SU-DHL-6 (cell line): ENCODE results near the gene CELSR1.

ENCODE experiments used
- CTCF ChIP-seq: fragments of 200-600 bp; sonication (generic); IDR thresholded peaks from one replicate; pipeline ENCODE4 v1.5.1; 2017; ENCODE audit warnings: antibody characterized with exemption, mild to moderate bottlenecking, low read length, moderate library complexity; ENCODE audit not compliant: insufficient read depth, poor library complexity, severe bottlenecking
- EZH2phosphoT487 ChIP-seq: fragments of 200-600 bp; sonication (generic), shearing (Covaris generic); conservative IDR thresholded peaks from 2 replicates; pipeline ENCODE4 v1.6.1; 2018; ENCODE audit warnings: mild to moderate bottlenecking, antibody characterized with exemption, low read length, moderate library complexity, mixed read lengths

- TF ChIP-seq CTCF (no peak), EZH2phosphoT487 (no peak)
Measured at GRCh38 chr22:46522797-46523196, 14.6 kb downstream of the CELSR1 start.
